Measurements from ENCODE around the gene IGHMBP2. TPM values are rescaled to one million over a fixed set of nuclear protein-coding genes. Genes with fewer than 3 reads are reported as not detected.

The IGHMBP2 gene
- total RNA-seq, 1 experiment from 2014 or later = 27.0 TPM

- Histone ChIP-seq H3K9me3 (ENCODE audit: insufficient read depth, low read depth) (no peaks in the 10 kb centered on the region), H3K27me3 (ENCODE audit: insufficient read depth, low read depth) (no peaks in the 10 kb centered on the region), H4K20me1 (ENCODE audit: insufficient read depth) (no peaks in the 10 kb centered on the region), H3K4me1 (replicated peaks; ENCODE audit: insufficient read depth) (no peaks in the 10 kb centered on the region), H3K9me2 (ENCODE audit: insufficient read depth) (no peaks in the 10 kb centered on the region), H3K36me3 (ENCODE audit: low read depth) (peaks cover 18% of the 10 kb centered on the region), H3K79me2 (ENCODE audit: low read depth) (no peaks in the 10 kb centered on the region), H2AFZ (no peak overlapping the region), H3K27ac (no peak overlapping the region), H3K4me3 (no peak overlapping the region), H3F3A (ENCODE audit: insufficient read depth, low read depth) (0 out of 2 replicates have a peak, but pooled peaks cover 11% of the 10 kb centered on the region), H3K4me2 (no peak overlapping the region)
- no peak for DNase-seq
- no TSS peak for BruUV-seq (replicated peaks)
- ChIA-PET POLR2A (ENCODE audit: unreplicated experiment) (no interaction called here), CTCF (no interaction called here)
- TF ChIP-seq EZH2 (IDR thresholded peaks at IDR 0.05; ENCODE audit: low read depth) = no peak
- TF ChIP-seq CTCF (conservative IDR thresholded peaks at IDR 0.05) = no peak
- intact Hi-C loops (cut with micrococcal nuclease; ENCODE audit: unreplicated experiment) = no loop called here
These were observed 11.1 kb downstream of the IGHMBP2 start for GRCh38 chr11:68914761-68915160.

- Histone ChIP-seq H2AFZ (no peak overlapping the region), H3K9me2 (ENCODE audit: insufficient read depth) (no peaks in the 10 kb centered on the region), H3F3A (ENCODE audit: insufficient read depth, low read depth) (0 out of 2 replicates have a peak, but pooled peaks cover 12% of the 10 kb centered on the region), H3K27me3 (ENCODE audit: insufficient read depth, low read depth) (no peaks in the 10 kb centered on the region), H3K79me2 (ENCODE audit: low read depth) (no peaks in the 10 kb centered on the region), H3K36me3 (ENCODE audit: low read depth) (peaks cover 12% of the 10 kb centered on the region), H4K20me1 (ENCODE audit: insufficient read depth) (no peaks in the 10 kb centered on the region), H3K4me1 (replicated peaks; ENCODE audit: insufficient read depth) (no peaks in the 10 kb centered on the region), H3K4me2 (no peak overlapping the region), H3K4me3 (no peak overlapping the region), H3K27ac (no peak overlapping the region), H3K9me3 (ENCODE audit: insufficient read depth, low read depth) (no peaks in the 10 kb centered on the region)
- ChIA-PET CTCF (interaction anchor here (0.7 kb wide), 1 partner anchor 784 kb away, joined by 3 read pairs; no protein-coding TSS in a partner anchor), POLR2A (ENCODE audit: unreplicated experiment) (no interaction called here)
- TF ChIP-seq CTCF (conservative IDR thresholded peaks at IDR 0.05) = no peak
- BruUV-seq (replicated peaks) = no TSS peak
- no peak for DNase-seq
- intact Hi-C loops (cut with micrococcal nuclease; ENCODE audit: unreplicated experiment) = no loop called here
These were observed 12.7 kb downstream of the IGHMBP2 start for GRCh38 chr11:68916439-68916838.

DNA sequence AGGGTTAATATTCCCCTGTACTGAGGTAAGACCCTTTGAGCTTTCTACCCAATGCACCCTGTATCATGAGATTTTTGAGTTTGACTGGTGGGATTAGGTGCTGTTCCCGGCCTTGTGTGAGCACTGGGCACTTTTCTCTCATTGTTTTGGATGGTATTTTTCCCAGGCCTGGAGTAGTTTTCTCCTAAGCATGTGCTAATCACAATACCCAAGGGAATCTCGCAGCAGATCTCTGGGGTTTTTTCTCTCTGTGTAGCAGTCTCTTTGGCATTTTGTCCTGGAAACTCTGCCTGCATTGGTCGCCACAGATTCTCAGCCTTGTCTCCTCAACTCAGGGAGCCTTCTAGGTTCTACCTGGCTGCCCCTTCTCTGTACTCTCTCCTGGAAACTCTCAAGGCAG is 19.9 kb downstream of the IGHMBP2 start:
- POLR2A ChIA-PET (ENCODE audit: unreplicated experiment) = no interaction called here
- BruUV-seq (replicated peaks) = no TSS peak
- no peak overlapping the region for H2AFZ ChIP-seq
- H3K36me3 ChIP-seq (ENCODE audit: low read depth) = peaks cover 37% of the 10 kb centered on the region
- no peak overlapping the region for H3K4me2 ChIP-seq
- no peak overlapping the region for H3K27ac ChIP-seq
- TF ChIP-seq EZH2 (IDR thresholded peaks at IDR 0.05; ENCODE audit: low read depth) (no peak), CTCF (conservative IDR thresholded peaks at IDR 0.05) (no peak)
- H4K20me1 ChIP-seq (ENCODE audit: insufficient read depth) = no peaks in the 10 kb centered on the region
- CTCF ChIA-PET = no interaction called here
- intact Hi-C loops (cut with micrococcal nuclease; ENCODE audit: unreplicated experiment) = no loop called here
- no peaks in the 10 kb centered on the region for H3K9me2 ChIP-seq (ENCODE audit: insufficient read depth)
- peaks cover 5% of the 10 kb centered on the region; the same call in 1 of the 2 replicates for H3K4me1 ChIP-seq (replicated peaks; ENCODE audit: insufficient read depth)
- no peaks in the 10 kb centered on the region for H3K79me2 ChIP-seq (ENCODE audit: low read depth)
- H3K4me3 ChIP-seq = no peak overlapping the region
- no peaks in the 10 kb centered on the region for H3K27me3 ChIP-seq (ENCODE audit: insufficient read depth, low read depth)
- no peak for DNase-seq
- H3F3A ChIP-seq (ENCODE audit: insufficient read depth, low read depth) = peaks cover 16% of the 10 kb centered on the region; the same call in 1 of the 2 replicates
- H3K9me3 ChIP-seq (ENCODE audit: insufficient read depth, low read depth) = peaks cover 15% of the 10 kb centered on the region
